H1 (cell line): ENCODE results near the gene IRF3.

Experiments used
- SP1 ChIP-seq: IDR thresholded peaks from 2 replicates; pipeline ENCODE4 v1.6.1; 2011; ENCODE audit warnings: low read depth, low read length
- TF ChIP-seq, protein P1 (sequence below): IDR thresholded peaks from 2 replicates; pipeline ENCODE4 v1.6.1; 2012; ENCODE audit warnings: inconsistent platforms
- TF ChIP-seq, protein P2 (sequence below), 3 experiments: IDR thresholded peaks; 1 replicate in 2 of 3; 2 replicates in 1 of 3; pipeline versions ENCODE4 v1.5.1 to v1.6.1; 2011; ENCODE audit warnings: low read length in 3 of 3, mild to moderate bottlenecking in 3 of 3, inconsistent platforms in 2 of 3, low read depth in 1 of 3, moderate library complexity in 1 of 3; ENCODE audit not compliant: insufficient read depth in 1 of 3; ENCODE audit errors: control extremely low read depth in 1 of 3
- TF ChIP-seq, protein P3 (sequence below): IDR thresholded peaks from 2 replicates; pipeline ENCODE4 v1.6.1; 2011; ENCODE audit warnings: low read length, improper control_type of control experiment
- TF ChIP-seq, protein P4 (sequence below): IDR thresholded peaks from 2 replicates; pipeline ENCODE4 v1.6.1; 2011; ENCODE audit warnings: low read depth, mild to moderate bottlenecking, low read length; ENCODE audit not compliant: insufficient read depth

DNA sequence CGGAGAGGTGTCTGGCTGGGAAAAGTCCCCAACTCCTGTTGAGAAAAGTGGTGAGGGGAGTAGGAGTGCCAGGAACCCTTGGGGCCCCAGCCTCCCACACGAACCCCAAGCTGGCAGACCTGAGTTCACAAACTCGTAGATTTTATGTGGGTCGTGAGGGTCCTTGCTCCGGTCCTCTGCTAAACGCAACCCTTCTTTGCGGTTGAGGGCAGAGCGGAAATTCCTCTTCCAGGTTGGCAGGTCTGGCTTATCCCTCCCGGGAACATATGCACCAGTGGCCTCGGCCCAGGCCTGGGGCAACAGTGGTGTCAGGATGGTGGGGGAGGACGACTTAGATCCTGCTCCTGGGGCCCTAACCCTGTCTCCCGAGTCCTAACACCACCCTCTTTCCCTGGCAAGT lies 2.4 kb downstream of the IRF3 start:
- TF ChIP-seq, protein P1, sequence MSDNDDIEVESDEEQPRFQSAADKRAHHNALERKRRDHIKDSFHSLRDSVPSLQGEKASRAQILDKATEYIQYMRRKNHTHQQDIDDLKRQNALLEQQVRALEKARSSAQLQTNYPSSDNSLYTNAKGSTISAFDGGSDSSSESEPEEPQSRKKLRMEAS: no peak
- TF ChIP-seq, protein P2, sequence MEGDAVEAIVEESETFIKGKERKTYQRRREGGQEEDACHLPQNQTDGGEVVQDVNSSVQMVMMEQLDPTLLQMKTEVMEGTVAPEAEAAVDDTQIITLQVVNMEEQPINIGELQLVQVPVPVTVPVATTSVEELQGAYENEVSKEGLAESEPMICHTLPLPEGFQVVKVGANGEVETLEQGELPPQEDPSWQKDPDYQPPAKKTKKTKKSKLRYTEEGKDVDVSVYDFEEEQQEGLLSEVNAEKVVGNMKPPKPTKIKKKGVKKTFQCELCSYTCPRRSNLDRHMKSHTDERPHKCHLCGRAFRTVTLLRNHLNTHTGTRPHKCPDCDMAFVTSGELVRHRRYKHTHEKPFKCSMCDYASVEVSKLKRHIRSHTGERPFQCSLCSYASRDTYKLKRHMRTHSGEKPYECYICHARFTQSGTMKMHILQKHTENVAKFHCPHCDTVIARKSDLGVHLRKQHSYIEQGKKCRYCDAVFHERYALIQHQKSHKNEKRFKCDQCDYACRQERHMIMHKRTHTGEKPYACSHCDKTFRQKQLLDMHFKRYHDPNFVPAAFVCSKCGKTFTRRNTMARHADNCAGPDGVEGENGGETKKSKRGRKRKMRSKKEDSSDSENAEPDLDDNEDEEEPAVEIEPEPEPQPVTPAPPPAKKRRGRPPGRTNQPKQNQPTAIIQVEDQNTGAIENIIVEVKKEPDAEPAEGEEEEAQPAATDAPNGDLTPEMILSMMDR (IDR thresholded peaks at IDR 0.05; ENCODE audit: control extremely low read depth in 1 of 3, insufficient read depth in 1 of 3, low read depth in 1 of 3, low read length in 3 of 3): no peak
- TF ChIP-seq, protein P3, sequence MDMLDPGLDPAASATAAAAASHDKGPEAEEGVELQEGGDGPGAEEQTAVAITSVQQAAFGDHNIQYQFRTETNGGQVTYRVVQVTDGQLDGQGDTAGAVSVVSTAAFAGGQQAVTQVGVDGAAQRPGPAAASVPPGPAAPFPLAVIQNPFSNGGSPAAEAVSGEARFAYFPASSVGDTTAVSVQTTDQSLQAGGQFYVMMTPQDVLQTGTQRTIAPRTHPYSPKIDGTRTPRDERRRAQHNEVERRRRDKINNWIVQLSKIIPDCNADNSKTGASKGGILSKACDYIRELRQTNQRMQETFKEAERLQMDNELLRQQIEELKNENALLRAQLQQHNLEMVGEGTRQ: no peak
- no peak for TF ChIP-seq SP1
- TF ChIP-seq, protein P4, sequence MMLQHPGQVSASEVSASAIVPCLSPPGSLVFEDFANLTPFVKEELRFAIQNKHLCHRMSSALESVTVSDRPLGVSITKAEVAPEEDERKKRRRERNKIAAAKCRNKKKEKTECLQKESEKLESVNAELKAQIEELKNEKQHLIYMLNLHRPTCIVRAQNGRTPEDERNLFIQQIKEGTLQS: no peak
